PC-9 (cell line): ENCODE results near the gene LSM12. TPM values are rescaled to one million over a fixed set of nuclear protein-coding genes. Genes with fewer than 3 reads are reported as not detected.

ENCODE experiments used
- BruUV-seq: library from RNA; stranded (reverse); fragments of 400-500 nt; replicated peaks from 2 replicates; lab custom pipeline; 2021; lab: Mats Ljungman, UMichigan
- CTCF ChIA-PET: fragments of 300-600 bp; sonication (Branson Sonifier 250); formaldehyde crosslinking; loops from one replicate; lab custom pipeline; 2022; ENCODE audit warnings: antibody characterized with exemption; lab: Charles Lee
- POLR2A ChIA-PET: fragments of 300-600 bp; sonication (Branson Sonifier 250); formaldehyde crosslinking; loops from one replicate; lab custom pipeline; 2022; ENCODE audit warnings: antibody characterized with exemption; ENCODE audit not compliant: unreplicated experiment; lab: Charles Lee
- DNase-seq, 2 experiments: peaks; one replicate each; pipeline versions ENCODE4 v3.0.0 to v3.0.0-alpha.2; 2015 to 2022; ENCODE audit warnings: mixed read lengths in 1 of 2
- H2AFZ ChIP-seq: fragments of 200-600 bp; sonication (generic); 2 replicates; pipeline ENCODE4 v1.8.1; 2017; ENCODE audit warnings: antibody characterized with exemption
- H3F3A ChIP-seq: fragments of 200-600 bp; sonication (generic); 2 replicates; pipeline ENCODE4 v1.8.1; 2017; ENCODE audit warnings: antibody characterized with exemption, mild to moderate bottlenecking, low read depth; ENCODE audit not compliant: insufficient read depth
- H3K27ac ChIP-seq: fragments of 200-600 bp; sonication (generic); 2 replicates; pipeline ENCODE4 v1.6.1; 2016; ENCODE audit warnings: mixed run types
- H3K27me3 ChIP-seq: fragments of 200-600 bp; sonication (generic); 2 replicates; pipeline ENCODE4 v1.6.1; 2016; ENCODE audit warnings: low read depth, mixed run types; ENCODE audit not compliant: insufficient read depth
- H3K36me3 ChIP-seq: fragments of 200-600 bp; sonication (generic); 2 replicates; pipeline ENCODE4 v1.6.1; 2016; ENCODE audit warnings: low read depth, mixed run types
- H3K4me1 ChIP-seq: fragments of 200-600 bp; sonication (generic); replicated peaks from 2 replicates; pipeline ENCODE4 v1.6.1; 2016; ENCODE audit warnings: mixed run types; ENCODE audit not compliant: insufficient read depth
- H3K4me2 ChIP-seq: fragments of 200-600 bp; sonication (generic); 2 replicates; pipeline ENCODE4 v1.6.1; 2017; ENCODE audit warnings: mixed run types
- H3K4me3 ChIP-seq: fragments of 200-600 bp; sonication (generic); 2 replicates; pipeline ENCODE4 v1.6.1; 2016; ENCODE audit warnings: mixed run types
- H3K79me2 ChIP-seq: fragments of 200-600 bp; sonication (generic); 2 replicates; pipeline ENCODE4 v1.6.1; 2017; ENCODE audit warnings: low read depth, mixed run types
- H3K9me2 ChIP-seq: fragments of 200-600 bp; sonication (generic); 2 replicates; pipeline ENCODE4 v1.8.1; 2017; ENCODE audit warnings: mild to moderate bottlenecking; ENCODE audit not compliant: insufficient read depth
- H3K9me3 ChIP-seq: fragments of 200-600 bp; sonication (generic); 2 replicates; pipeline ENCODE4 v1.8.1; 2016; ENCODE audit warnings: low read depth; ENCODE audit not compliant: insufficient read depth
- H4K20me1 ChIP-seq: fragments of 200-600 bp; sonication (generic); 2 replicates; pipeline ENCODE4 v1.8.1; 2017; ENCODE audit not compliant: insufficient read depth
- EZH2 ChIP-seq: fragments of 200-600 bp; sonication (generic); IDR thresholded peaks from 2 replicates; pipeline ENCODE4 v1.8.0; 2017; ENCODE audit warnings: antibody characterized with exemption, low read depth
- intact Hi-C: fragments of 100-400 bp; cut with micrococcal nuclease; formaldehyde crosslinking; loops from one replicate; pipeline ENCODE4 v1.10.0; 2022; ENCODE audit not compliant: unreplicated experiment
- total RNA-seq: library from RNA; stranded (reverse); gene quantifications from 2 replicates; pipeline ENCODE4 v1.2.3, GENCODE V29; 2021
- TF ChIP-seq, protein P1 (sequence below): fragments of 200-600 bp; sonication (generic); conservative IDR thresholded peaks from 2 replicates; pipeline ENCODE4 v1.6.1; 2017; ENCODE audit warnings: mixed run types, antibody characterized with exemption, mild to moderate bottlenecking, moderate library complexity

The LSM12 gene
- total RNA-seq, 1 experiment from 2014 or later: 62.7 TPM

DNA sequence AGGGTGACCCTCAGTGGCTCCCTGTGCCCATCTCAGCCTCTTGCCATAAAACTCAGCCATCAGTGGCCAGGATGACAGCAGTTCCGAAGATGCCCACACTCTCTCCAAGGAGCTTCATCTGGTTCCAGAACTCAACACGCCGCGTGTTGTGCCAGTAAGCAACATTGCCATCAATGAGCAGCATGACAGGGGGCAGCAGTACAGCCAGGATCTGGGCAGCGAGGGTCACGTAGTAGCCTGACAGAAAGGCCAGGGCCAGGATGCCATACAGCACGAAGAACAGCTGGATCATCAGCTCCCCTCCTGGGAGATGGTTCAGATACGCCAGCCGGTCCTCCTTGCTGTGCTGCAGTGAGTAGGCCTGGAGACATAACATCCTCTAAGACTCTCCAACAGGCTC is 54.6 kb downstream of the LSM12 start:
- Histone ChIP-seq H2AFZ (no peak overlapping the region), H4K20me1 (no peaks in the 10 kb centered on the region), H3K4me1 (peaks cover 3% of the 10 kb centered on the region; the same call in 1 of the 2 replicates), H3K4me2 (no peak overlapping the region), H3K9me3 (no peaks in the 10 kb centered on the region), H3K9me2 (no peaks in the 10 kb centered on the region), H3K4me3 (no peak overlapping the region), H3F3A (peaks cover 7% of the 10 kb centered on the region; the same call in 1 of the 2 replicates), H3K27ac (no peak overlapping the region), H3K36me3 (no peaks in the 10 kb centered on the region), H3K27me3 (no peaks in the 10 kb centered on the region), H3K79me2 (peaks cover 11% of the 10 kb centered on the region)
- intact Hi-C loops: no loop called here
- no TSS peak for BruUV-seq
- ChIA-PET POLR2A (no interaction called here), CTCF (no interaction called here)
- TF ChIP-seq, protein P1, sequence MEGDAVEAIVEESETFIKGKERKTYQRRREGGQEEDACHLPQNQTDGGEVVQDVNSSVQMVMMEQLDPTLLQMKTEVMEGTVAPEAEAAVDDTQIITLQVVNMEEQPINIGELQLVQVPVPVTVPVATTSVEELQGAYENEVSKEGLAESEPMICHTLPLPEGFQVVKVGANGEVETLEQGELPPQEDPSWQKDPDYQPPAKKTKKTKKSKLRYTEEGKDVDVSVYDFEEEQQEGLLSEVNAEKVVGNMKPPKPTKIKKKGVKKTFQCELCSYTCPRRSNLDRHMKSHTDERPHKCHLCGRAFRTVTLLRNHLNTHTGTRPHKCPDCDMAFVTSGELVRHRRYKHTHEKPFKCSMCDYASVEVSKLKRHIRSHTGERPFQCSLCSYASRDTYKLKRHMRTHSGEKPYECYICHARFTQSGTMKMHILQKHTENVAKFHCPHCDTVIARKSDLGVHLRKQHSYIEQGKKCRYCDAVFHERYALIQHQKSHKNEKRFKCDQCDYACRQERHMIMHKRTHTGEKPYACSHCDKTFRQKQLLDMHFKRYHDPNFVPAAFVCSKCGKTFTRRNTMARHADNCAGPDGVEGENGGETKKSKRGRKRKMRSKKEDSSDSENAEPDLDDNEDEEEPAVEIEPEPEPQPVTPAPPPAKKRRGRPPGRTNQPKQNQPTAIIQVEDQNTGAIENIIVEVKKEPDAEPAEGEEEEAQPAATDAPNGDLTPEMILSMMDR: no peak
- no peak for TF ChIP-seq EZH2
- no peak for DNase-seq

DNA sequence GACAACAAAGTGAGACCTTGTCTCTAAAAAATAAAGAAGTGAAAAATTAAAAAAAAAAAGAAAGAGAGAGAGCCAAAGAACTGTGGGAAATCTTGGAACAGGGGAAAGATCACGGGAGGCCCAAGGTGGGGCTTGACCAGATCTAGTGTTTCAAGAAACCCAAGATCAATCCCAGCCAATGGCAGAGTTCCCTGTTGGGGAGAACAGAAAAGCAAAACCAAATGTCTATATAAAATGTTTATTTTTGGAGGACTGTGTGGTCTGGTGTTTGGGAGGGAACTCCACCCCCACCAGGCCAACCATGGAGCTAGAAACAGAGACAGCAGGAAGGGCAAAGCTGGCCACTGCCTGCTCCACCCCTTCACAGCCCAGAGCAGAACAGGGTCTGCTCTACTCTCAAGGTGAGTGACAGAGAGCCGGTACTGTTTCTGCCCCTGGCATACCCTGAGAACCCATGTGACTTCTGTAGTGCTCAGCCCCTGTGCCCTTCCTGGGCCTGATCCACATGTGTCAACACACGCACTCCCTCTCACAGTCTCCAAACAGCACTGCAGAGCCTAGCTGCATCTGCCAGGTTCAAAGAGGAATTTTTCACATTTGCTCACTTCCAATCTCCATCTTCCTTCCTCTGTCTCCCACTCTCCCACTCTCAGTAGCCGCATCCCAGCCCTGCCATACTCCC is 55.4 kb downstream of the LSM12 start:
- Histone ChIP-seq H2AFZ (no peak overlapping the region), H3K9me3 (no peaks in the 10 kb centered on the region), H3K4me2 (no peak overlapping the region), H3K27me3 (no peaks in the 10 kb centered on the region), H3F3A (peaks cover 3% of the 10 kb centered on the region; the same call in 1 of the 2 replicates), H3K4me3 (no peak overlapping the region), H3K79me2 (peaks cover 11% of the 10 kb centered on the region), H3K9me2 (no peaks in the 10 kb centered on the region), H3K4me1 (peaks cover 3% of the 10 kb centered on the region; the same call in 1 of the 2 replicates), H3K27ac (no peak overlapping the region), H4K20me1 (no peaks in the 10 kb centered on the region), H3K36me3 (no peaks in the 10 kb centered on the region)
- TF ChIP-seq, protein P1: no peak
- no peak for TF ChIP-seq EZH2
- intact Hi-C loops: no loop called here
- no peak for DNase-seq
- no TSS peak for BruUV-seq
- POLR2A ChIA-PET: interaction anchor here (0.7 kb wide), 1 partner anchor 341 kb away, joined by 3 read pairs; no protein-coding TSS in a partner anchor
- CTCF ChIA-PET: no interaction called here

DNA sequence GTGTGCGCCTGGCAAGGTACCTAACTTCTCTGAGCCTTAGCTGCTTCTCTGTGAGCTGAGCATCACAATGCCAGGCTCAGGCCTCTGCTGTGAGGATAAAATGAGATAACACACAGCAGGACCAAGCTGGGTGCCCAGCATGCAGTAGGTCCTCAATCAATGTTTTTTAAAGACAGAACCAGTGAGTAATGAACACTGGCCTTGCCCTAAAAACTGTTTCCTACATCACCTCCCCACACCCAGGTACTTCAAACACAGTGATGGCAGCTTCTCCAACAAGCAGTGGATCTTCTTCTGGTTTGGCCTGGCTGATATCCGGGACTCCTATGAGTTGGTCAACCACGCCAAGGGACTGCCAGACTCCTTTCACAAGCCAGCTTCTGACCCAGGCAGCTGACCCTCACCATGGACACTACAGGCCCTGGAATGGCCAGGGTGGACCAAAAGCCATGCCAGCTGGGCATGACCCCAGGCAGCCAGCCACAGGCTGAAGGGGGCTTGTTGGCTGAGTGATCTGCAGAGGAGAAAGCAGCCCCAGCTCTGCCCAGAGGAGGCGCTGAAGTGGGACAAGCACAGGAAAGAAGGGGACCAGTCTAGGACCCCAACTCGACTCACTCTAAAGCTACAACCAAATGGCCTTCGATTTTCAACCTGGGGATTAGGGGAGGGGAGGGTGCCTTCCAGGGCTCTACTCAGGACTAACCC is 58.1 kb downstream of the LSM12 start:
- POLR2A ChIA-PET: interaction anchor here (0.7 kb wide), 1 partner anchor 721 kb away, joined by 11 read pairs; no protein-coding TSS in a partner anchor
- Histone ChIP-seq H3K79me2 (no peaks in the 10 kb centered on the region), H3K9me2 (no peaks in the 10 kb centered on the region), H3K4me2 (no peak overlapping the region), H3K4me3 (no peak overlapping the region), H4K20me1 (no peaks in the 10 kb centered on the region), H3K27me3 (no peaks in the 10 kb centered on the region), H3K36me3 (no peaks in the 10 kb centered on the region), H3K4me1 (peaks cover 3% of the 10 kb centered on the region; the same call in 1 of the 2 replicates), H2AFZ (no peak overlapping the region), H3K27ac (no peak overlapping the region), H3K9me3 (no peaks in the 10 kb centered on the region), H3F3A (peaks cover 3% of the 10 kb centered on the region; the same call in 1 of the 2 replicates)
- CTCF ChIA-PET: interaction anchor here (0.5 kb wide), 1 partner anchor 63 kb away, joined by 3 read pairs; no protein-coding TSS in a partner anchor
- BruUV-seq: no TSS peak
- no peak for DNase-seq
- no peak for TF ChIP-seq EZH2
- TF ChIP-seq, protein P1: no peak
- intact Hi-C loops: loop anchor here (5.0 kb wide), 1 partner anchor 64 kb away; the partner anchor contains the start of gene G6PC3
